Duodenal mucosa (tissue), 2 donors: ENCODE measurements around the gene NCOA5.
A peak's percentile ranks its signal among the peaks of the same experiment; 100 is the strongest.

Source experiments
- H3K27ac ChIP-seq: one replicate; pipeline ENCODE4 v1.7.0; 2013; ENCODE audit warnings: low read depth, low read length
- H3K27me3 ChIP-seq, 2 donors: one replicate each; pipeline ENCODE4 v1.7.0; 2013; ENCODE audit warnings: low read length in 2 of 2, control low read depth in 1 of 2; ENCODE audit not compliant: insufficient read depth in 2 of 2, control insufficient read depth in 1 of 2
- H3K36me3 ChIP-seq, 2 donors: one replicate each; pipeline ENCODE4 v1.7.0; 2013; ENCODE audit warnings: low read length in 2 of 2, control low read depth in 1 of 2; ENCODE audit not compliant: insufficient read depth in 2 of 2, control insufficient read depth in 1 of 2
- H3K4me1 ChIP-seq, 2 donors: one replicate each; pipeline ENCODE4 v1.7.0; 2013; ENCODE audit warnings: low read length in 2 of 2, control low read depth in 1 of 2; ENCODE audit not compliant: insufficient read depth in 2 of 2, control insufficient read depth in 1 of 2
- H3K4me3 ChIP-seq, 2 donors: one replicate each; pipeline ENCODE4 v1.7.0; 2013; ENCODE audit warnings: low read length in 2 of 2, low read depth in 1 of 2
- H3K9ac ChIP-seq, 2 donors: one replicate each; pipeline ENCODE4 v1.7.0; 2013; ENCODE audit warnings: low read length in 2 of 2, low read depth in 1 of 2
- H3K9me3 ChIP-seq, 2 donors: one replicate each; pipeline ENCODE4 v1.7.0; 2013; ENCODE audit warnings: low read length in 2 of 2, control low read depth in 1 of 2; ENCODE audit not compliant: control insufficient read depth in 1 of 2

NCOA5 gene

GRCh38 chr20:46089417-46090388, at the start of gene NCOA5:
Gene NCOA5, minus strand, starts transcription at chr20:46089962. Its CDS starts 10,538 bp downstream, at chr20:46079424.
- H3K4me1 ChIP-seq, result peaks cover 31 to 43% of the 10 kb centered on the region in 2 donors
- H3K27me3 ChIP-seq, result no peaks in the 10 kb centered on the region
- H3K4me3 ChIP-seq, result peak within 1 kb of the TSS; percentile 80 to 90
- peak within 1 kb of the TSS; percentile 99 for H3K27ac ChIP-seq
- H3K9ac ChIP-seq, result peak within 1 kb of the TSS; percentile 61 to 83
- no peaks in the 10 kb centered on the region for H3K9me3 ChIP-seq
- H3K36me3 ChIP-seq, result no peaks in the 10 kb centered on the region

GRCh38 chr20:46139266-46139889, 49.6 kb upstream of the NCOA5 start:
- Histone ChIP-seq H3K36me3 (no peaks in the 10 kb centered on the region), H3K9me3 (no peaks in the 10 kb centered on the region), H3K27ac (no peak overlapping the region), H3K27me3 (peaks cover 12 to 22% of the 10 kb centered on the region in 2 donors), H3K9ac (no peak overlapping the region), H3K4me3 (no peak overlapping the region), H3K4me1 (no peaks in the 10 kb centered on the region)

GRCh38 chr20:46137816-46138215, 48.1 kb upstream of the NCOA5 start:
- H3K9ac ChIP-seq, result no peak overlapping the region
- no peaks in the 10 kb centered on the region for H3K9me3 ChIP-seq
- H3K4me1 ChIP-seq, result no peaks in the 10 kb centered on the region
- H3K4me3 ChIP-seq, result no peak overlapping the region
- H3K27ac ChIP-seq, result no peak overlapping the region
- peaks cover 12 to 26% of the 10 kb centered on the region in 2 donors for H3K27me3 ChIP-seq
- no peaks in the 10 kb centered on the region for H3K36me3 ChIP-seq

GRCh38 chr20:46135856-46136633, 46.3 kb upstream of the NCOA5 start:
- Histone ChIP-seq H3K27ac (no peak overlapping the region), H3K9ac (no peak overlapping the region), H3K4me1 (no peaks in the 10 kb centered on the region), H3K4me3 (no peak overlapping the region), H3K27me3 (peaks cover 3 to 32% of the 10 kb centered on the region in 2 donors), H3K36me3 (no peaks in the 10 kb centered on the region), H3K9me3 (no peaks in the 10 kb centered on the region)

- no peaks in the 10 kb centered on the region for H3K4me1 ChIP-seq
- no peak overlapping the region for H3K4me3 ChIP-seq
- H3K36me3 ChIP-seq, result no peaks in the 10 kb centered on the region
- H3K27ac ChIP-seq, result no peak overlapping the region
- peaks cover 3 to 30% of the 10 kb centered on the region in 2 donors for H3K27me3 ChIP-seq
- no peaks in the 10 kb centered on the region for H3K9me3 ChIP-seq
- H3K9ac ChIP-seq, result no peak overlapping the region
Observed at GRCh38 chr20:46134716-46135115, 45.0 kb upstream of the NCOA5 start.

GRCh38 chr20:46133886-46134654, 44.3 kb upstream of the NCOA5 start:
- no peaks in the 10 kb centered on the region for H3K9me3 ChIP-seq
- no peaks in the 10 kb centered on the region for H3K4me1 ChIP-seq
- no peak overlapping the region for H3K4me3 ChIP-seq
- H3K27me3 ChIP-seq, result peaks cover 3 to 30% of the 10 kb centered on the region in 2 donors
- H3K36me3 ChIP-seq, result no peaks in the 10 kb centered on the region
- no peak overlapping the region for H3K27ac ChIP-seq
- H3K9ac ChIP-seq, result no peak overlapping the region

- Histone ChIP-seq H3K4me1 (no peaks in the 10 kb centered on the region), H3K36me3 (no peaks in the 10 kb centered on the region), H3K4me3 (no peak overlapping the region), H3K9me3 (no peaks in the 10 kb centered on the region), H3K9ac (no peak overlapping the region), H3K27me3 (peaks cover 3 to 25% of the 10 kb centered on the region in 2 donors), H3K27ac (no peak overlapping the region)
Observed at GRCh38 chr20:46132705-46133120, 43.0 kb upstream of the NCOA5 start.

GRCh38 chr20:46131396-46131795, 41.6 kb upstream of the NCOA5 start:
- Histone ChIP-seq H3K36me3 (peaks cover 0 to 4% of the 10 kb centered on the region in 2 donors), H3K4me3 (no peak overlapping the region), H3K9ac (no peak overlapping the region), H3K27me3 (peaks cover 0 to 17% of the 10 kb centered on the region in 2 donors), H3K27ac (no peak overlapping the region), H3K4me1 (no peaks in the 10 kb centered on the region), H3K9me3 (no peaks in the 10 kb centered on the region)

- Histone ChIP-seq H3K36me3 (peaks cover 0 to 9% of the 10 kb centered on the region in 2 donors), H3K27ac (no peak overlapping the region), H3K27me3 (peaks cover 0 to 15% of the 10 kb centered on the region in 2 donors), H3K4me1 (no peaks in the 10 kb centered on the region), H3K4me3 (no peak overlapping the region), H3K9me3 (no peaks in the 10 kb centered on the region), H3K9ac (no peak overlapping the region)
Observed at GRCh38 chr20:46130534-46130933, 40.8 kb upstream of the NCOA5 start.
